ENCODE data around the gene SUCO. TPM values are rescaled to one million over a fixed set of nuclear protein-coding genes. Genes with fewer than 3 reads are reported as not detected.
"Not testable (repeated sequence)": the region's sequence is repeated elsewhere in the genome, so short reads cannot be mapped to it uniquely, and the experiment has no call there.

Gene SUCO
- total RNA-seq, 1 donor from 2014 or later = 38.0 TPM

DNA sequence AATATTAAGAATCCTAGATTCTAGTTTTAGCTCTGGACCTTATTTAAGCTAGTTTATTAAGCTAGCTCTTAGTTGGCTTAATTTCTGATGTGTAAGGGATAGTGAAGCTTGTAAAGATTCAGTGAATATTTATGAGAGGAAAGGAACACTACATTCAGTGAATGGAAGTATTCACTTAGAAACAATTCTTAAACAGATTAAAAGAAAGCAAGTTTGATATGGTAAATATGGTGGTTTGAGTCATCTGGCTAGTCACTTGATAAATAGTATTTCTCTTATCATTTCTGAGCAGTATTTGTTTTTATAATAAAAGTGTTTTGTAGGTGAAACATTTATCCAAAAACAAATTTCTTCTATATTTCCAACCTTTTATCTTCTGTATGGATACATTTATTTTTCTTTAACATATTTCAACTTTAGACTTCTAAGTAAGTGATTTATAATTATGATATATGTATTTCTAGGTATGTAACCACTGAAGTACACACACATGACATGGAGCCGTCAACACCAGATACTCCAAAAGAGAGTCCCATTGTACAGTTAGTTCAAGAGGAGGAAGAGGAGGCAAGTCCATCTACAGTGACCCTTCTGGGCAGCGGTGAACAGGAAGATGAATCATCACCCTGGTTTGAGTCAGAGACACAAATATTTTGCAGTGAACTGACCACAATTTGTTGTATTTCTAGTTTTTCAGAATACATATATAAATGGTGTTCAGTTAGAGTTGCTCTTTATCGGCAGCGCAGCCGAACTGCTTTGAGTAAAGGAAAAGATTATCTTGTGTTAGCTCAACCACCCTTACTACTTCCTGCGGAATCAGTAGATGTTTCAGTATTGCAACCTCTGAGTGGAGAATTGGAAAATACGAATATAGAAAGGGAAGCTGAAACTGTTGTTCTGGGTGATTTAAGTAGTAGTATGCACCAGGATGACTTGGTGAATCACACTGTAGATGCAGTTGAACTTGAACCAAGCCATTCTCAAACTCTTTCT, 55.6 kb downstream of the SUCO start:
- peaks cover 5% of the 10 kb centered on the region for H3K9me3 Mint-ChIP-seq
- H3K27me3 Mint-ChIP-seq = no peaks in the 10 kb centered on the region
- H3K27ac Mint-ChIP-seq = peak overlapping the region; percentile 85
- no peak for DNase-seq
- intact Hi-C loops (cut with micrococcal nuclease) = loop anchor here (1.0 to 5.0 kb wide), 6 partner anchors 41 to 249 kb away; partner anchors contain the start of gene SUCO
- H3K36me3 Mint-ChIP-seq (ENCODE audit: low read depth) = peaks cover 57% of the 10 kb centered on the region
- no peak overlapping the region for H3K4me3 Mint-ChIP-seq
- peaks cover 12% of the 10 kb centered on the region for H3K4me1 Mint-ChIP-seq

GRCh38 chr1:172589553-172589952, 56.6 kb downstream of the SUCO start:
- peaks cover 16% of the 10 kb centered on the region for H3K4me1 Mint-ChIP-seq
- intact Hi-C loops (cut with micrococcal nuclease) = loop anchor here (1.0 to 5.0 kb wide), 6 partner anchors 42 to 248 kb away; partner anchors contain the start of gene SUCO

GRCh38 chr1:172591429-172591828, 58.5 kb downstream of the SUCO start:
- intact Hi-C loops (cut with micrococcal nuclease); H3K27me3 Mint-ChIP-seq; H3K27ac Mint-ChIP-seq; H3K4me3 Mint-ChIP-seq; DNase-seq: not testable (repeated sequence)
- peaks cover 18% of the 10 kb centered on the region for H3K9me3 Mint-ChIP-seq
- peaks cover 82% of the 10 kb centered on the region for H3K36me3 Mint-ChIP-seq (ENCODE audit: low read depth)
- H3K4me1 Mint-ChIP-seq = peaks cover 24% of the 10 kb centered on the region

More at GRCh38 chr1:172589553-172589952, 56.6 kb downstream of the SUCO start:
- Mint-ChIP-seq H3K36me3 (ENCODE audit: low read depth) (peaks cover 67% of the 10 kb centered on the region), H3K27me3 (no peaks in the 10 kb centered on the region), H3K4me3 (no peak overlapping the region), H3K27ac (peak overlapping the region; percentile 85), H3K9me3 (peaks cover 9% of the 10 kb centered on the region)
- no peak for DNase-seq

- H3K4me3 Mint-ChIP-seq; intact Hi-C loops (cut with micrococcal nuclease); H3K27ac Mint-ChIP-seq; DNase-seq; H3K27me3 Mint-ChIP-seq: not testable (repeated sequence)
- Mint-ChIP-seq H3K36me3 (ENCODE audit: low read depth) (peaks cover 83% of the 10 kb centered on the region), H3K9me3 (peaks cover 13% of the 10 kb centered on the region), H3K4me1 (peaks cover 17% of the 10 kb centered on the region)
Measured at GRCh38 chr1:172595066-172595465, 62.1 kb downstream of the SUCO start.

DNA sequence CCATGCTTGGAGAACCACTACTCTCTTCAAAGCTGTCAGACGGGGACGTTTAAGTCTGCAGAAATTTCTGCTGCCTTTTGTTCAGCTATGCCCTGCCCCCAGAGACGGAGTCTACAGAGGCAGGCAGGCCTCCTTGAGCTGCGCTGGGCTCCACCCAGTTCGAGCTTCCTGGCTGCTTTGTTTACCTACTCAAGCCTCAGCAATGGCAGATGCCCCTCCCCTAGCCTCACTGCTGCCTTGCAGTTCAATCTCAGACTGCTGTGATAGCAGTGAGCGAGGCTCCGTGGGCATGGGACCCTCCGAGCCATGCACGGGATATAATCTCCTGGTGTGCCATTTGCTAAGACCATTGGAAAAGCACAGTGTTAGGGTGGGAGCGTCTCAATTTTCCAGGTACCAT, 63.8 kb downstream of the SUCO start:
- H3K9me3 Mint-ChIP-seq = peaks cover 13% of the 10 kb centered on the region
- DNase-seq; H3K27ac Mint-ChIP-seq; H3K27me3 Mint-ChIP-seq; intact Hi-C loops (cut with micrococcal nuclease); H3K4me3 Mint-ChIP-seq: not testable (repeated sequence)
- H3K36me3 Mint-ChIP-seq (ENCODE audit: low read depth) = peaks cover 75% of the 10 kb centered on the region
- peaks cover 17% of the 10 kb centered on the region for H3K4me1 Mint-ChIP-seq

GRCh38 chr1:172599912-172600311, 67.0 kb downstream of the SUCO start:
- peaks cover 16% of the 10 kb centered on the region for H3K4me1 Mint-ChIP-seq
- peaks cover 60% of the 10 kb centered on the region for H3K36me3 Mint-ChIP-seq (ENCODE audit: low read depth)
- H3K4me3 Mint-ChIP-seq = no peak overlapping the region
- no peak for DNase-seq
- no peaks in the 10 kb centered on the region for H3K27me3 Mint-ChIP-seq
- peaks cover 7% of the 10 kb centered on the region for H3K9me3 Mint-ChIP-seq
- H3K27ac Mint-ChIP-seq = no peak overlapping the region
- intact Hi-C loops (cut with micrococcal nuclease) = no loop called here

DNA sequence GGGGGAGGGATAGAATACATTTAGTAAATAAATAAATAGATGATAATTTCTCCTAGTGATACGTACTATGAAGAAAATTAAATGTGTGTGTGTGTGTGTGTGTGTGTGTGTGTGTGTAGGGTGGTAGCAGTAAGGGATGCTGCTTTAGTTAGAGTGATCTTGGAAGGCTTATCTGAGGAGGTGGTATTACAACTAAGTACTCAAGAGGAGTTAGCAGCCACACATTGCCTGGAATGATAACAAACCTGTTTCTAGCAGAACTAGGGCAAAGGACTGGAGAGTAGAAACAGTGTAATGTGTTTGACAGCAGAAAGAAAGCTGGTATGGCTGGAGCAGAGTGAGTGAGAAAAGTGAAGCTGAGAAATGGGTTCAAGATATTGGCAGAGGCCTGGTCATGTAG, 67.7 kb downstream of the SUCO start:
- no peak for DNase-seq
- intact Hi-C loops (cut with micrococcal nuclease) = no loop called here
- H3K4me3 Mint-ChIP-seq = no peak overlapping the region
- peaks cover 4% of the 10 kb centered on the region for H3K9me3 Mint-ChIP-seq
- no peaks in the 10 kb centered on the region for H3K27me3 Mint-ChIP-seq
- H3K36me3 Mint-ChIP-seq (ENCODE audit: low read depth) = peaks cover 57% of the 10 kb centered on the region
- H3K27ac Mint-ChIP-seq = no peak overlapping the region
- H3K4me1 Mint-ChIP-seq = peaks cover 15% of the 10 kb centered on the region

DNA sequence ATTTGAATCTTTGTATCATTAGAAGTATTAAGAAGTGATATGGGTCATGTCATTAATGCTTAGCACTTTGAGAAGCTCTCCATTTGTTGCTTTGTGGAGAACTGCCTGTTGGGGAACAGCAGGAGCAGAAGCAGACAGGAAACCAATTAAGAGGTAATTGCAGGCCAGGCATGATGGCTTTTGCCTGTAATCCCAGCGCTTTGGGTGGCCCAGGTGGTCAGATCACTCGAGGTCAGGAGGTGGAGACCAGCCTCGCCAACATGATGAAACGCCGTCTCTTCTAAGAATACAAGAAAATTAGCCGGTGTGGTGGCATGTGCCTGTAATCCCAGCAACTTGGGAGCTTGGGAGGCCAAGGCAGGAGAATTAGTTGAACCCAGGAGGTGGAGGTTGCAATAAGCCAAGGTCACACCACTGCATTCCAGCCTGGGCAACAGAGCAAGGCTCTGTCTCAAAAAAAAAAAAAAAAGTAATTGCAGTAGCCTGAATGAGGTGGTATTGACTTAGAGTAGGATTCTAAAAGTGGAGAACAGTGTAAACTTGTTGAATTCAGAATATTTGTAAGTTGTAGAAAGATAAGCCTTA, 68.2 kb downstream of the SUCO start:
- H3K4me3 Mint-ChIP-seq = no peak overlapping the region
- H3K4me1 Mint-ChIP-seq = peaks cover 11% of the 10 kb centered on the region
- H3K27ac Mint-ChIP-seq = no peak overlapping the region
- H3K36me3 Mint-ChIP-seq (ENCODE audit: low read depth) = peaks cover 52% of the 10 kb centered on the region
- no peaks in the 10 kb centered on the region for H3K27me3 Mint-ChIP-seq
- no peaks in the 10 kb centered on the region for H3K9me3 Mint-ChIP-seq
- no peak for DNase-seq
- intact Hi-C loops (cut with micrococcal nuclease) = no loop called here

- Mint-ChIP-seq H3K9me3 (no peaks in the 10 kb centered on the region), H3K27me3 (no peaks in the 10 kb centered on the region), H3K4me3 (no peak overlapping the region), H3K4me1 (peaks cover 7% of the 10 kb centered on the region), H3K36me3 (ENCODE audit: low read depth) (peaks cover 42% of the 10 kb centered on the region), H3K27ac (no peak overlapping the region)
- intact Hi-C loops (cut with micrococcal nuclease) = no loop called here
- DNase-seq = no peak
Measured at GRCh38 chr1:172602706-172603105, 69.8 kb downstream of the SUCO start.

DNA sequence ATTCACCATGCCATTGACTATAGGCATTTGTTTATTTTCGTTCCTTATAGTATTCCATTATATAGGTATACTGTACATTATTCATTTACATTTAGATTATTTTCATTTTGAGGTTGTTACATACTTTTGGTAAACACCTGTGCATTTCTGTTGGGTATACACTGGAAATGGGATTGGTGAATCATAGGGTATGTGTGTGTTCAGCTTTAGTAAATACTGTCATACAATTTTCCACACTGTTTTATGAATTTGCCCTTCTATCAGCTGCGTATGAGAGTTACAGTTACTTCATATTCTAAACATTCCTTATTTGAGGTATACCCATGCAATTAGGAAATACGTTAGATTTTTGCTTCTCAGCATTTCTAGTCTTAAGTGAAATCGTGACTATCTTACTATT, 70.9 kb downstream of the SUCO start:
- DNase-seq = no peak
- Mint-ChIP-seq H3K27me3 (no peaks in the 10 kb centered on the region), H3K4me1 (peaks cover 7% of the 10 kb centered on the region), H3K9me3 (no peaks in the 10 kb centered on the region), H3K36me3 (ENCODE audit: low read depth) (peaks cover 39% of the 10 kb centered on the region), H3K4me3 (no peak overlapping the region), H3K27ac (no peak overlapping the region)
- intact Hi-C loops (cut with micrococcal nuclease) = no loop called here

GRCh38 chr1:172605641-172606040, 72.7 kb downstream of the SUCO start:
- Mint-ChIP-seq H3K4me3 (no peak overlapping the region), H3K27me3 (no peaks in the 10 kb centered on the region), H3K27ac (no peak overlapping the region), H3K9me3 (no peaks in the 10 kb centered on the region), H3K4me1 (peaks cover 16% of the 10 kb centered on the region), H3K36me3 (ENCODE audit: low read depth) (peaks cover 52% of the 10 kb centered on the region)
- DNase-seq = no peak
- intact Hi-C loops (cut with micrococcal nuclease) = no loop called here

DNA sequence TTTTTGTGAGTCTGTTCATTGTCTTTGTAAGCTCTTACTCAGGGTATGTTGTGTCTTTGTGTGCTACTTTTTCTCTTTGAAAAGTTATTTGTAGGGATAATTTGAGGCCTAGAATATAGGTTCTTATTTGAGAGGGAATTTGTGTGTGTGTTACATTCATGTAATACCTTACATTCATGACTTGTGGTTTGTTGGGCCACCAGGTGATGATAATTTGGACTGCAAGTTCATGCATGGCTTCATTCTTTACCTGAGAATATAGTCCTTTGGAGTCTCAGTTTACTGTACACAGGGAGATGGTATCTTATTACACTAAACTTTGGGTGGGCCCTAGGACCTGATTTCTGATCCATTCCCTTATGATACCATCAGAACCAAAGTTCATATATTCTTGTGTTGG, 74.2 kb downstream of the SUCO start:
- Mint-ChIP-seq H3K4me3 (no peak overlapping the region), H3K27ac (no peak overlapping the region), H3K36me3 (ENCODE audit: low read depth) (peaks cover 48% of the 10 kb centered on the region), H3K9me3 (no peaks in the 10 kb centered on the region), H3K4me1 (peaks cover 16% of the 10 kb centered on the region), H3K27me3 (no peaks in the 10 kb centered on the region)
- DNase-seq = no peak
- intact Hi-C loops (cut with micrococcal nuclease) = no loop called here

- no peaks in the 10 kb centered on the region for H3K27me3 Mint-ChIP-seq
- H3K4me1 Mint-ChIP-seq = peaks cover 16% of the 10 kb centered on the region
- no peak overlapping the region for H3K27ac Mint-ChIP-seq
- intact Hi-C loops (cut with micrococcal nuclease) = loop anchor here (2.0 kb wide), 1 partner anchor 31 kb away; no protein-coding TSS in a partner anchor
- DNase-seq = no peak
- no peaks in the 10 kb centered on the region for H3K9me3 Mint-ChIP-seq
- peaks cover 44% of the 10 kb centered on the region for H3K36me3 Mint-ChIP-seq (ENCODE audit: low read depth)
- no peak overlapping the region for H3K4me3 Mint-ChIP-seq
Measured at GRCh38 chr1:172608098-172608601, 75.2 kb downstream of the SUCO start.

DNA sequence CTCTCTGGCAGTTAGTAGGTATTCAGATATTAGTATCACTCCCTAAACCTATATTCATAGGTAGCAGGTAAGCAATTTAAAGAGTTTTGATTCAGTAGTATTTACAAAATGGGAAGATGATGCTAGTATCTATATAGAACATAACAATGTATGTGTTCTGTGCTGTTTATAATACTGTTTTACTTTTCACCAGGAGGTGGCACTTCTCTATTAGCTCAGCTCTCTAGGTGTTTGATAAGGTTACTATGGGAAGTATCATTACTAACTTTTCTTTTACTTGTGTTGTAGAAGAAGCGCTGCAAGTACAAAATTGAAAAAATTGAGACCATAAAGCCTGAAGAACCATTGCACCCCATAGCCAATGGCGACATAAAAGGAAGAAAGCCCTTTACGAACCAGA, 76.6 kb downstream of the SUCO start:
- H3K4me3 Mint-ChIP-seq = no peak overlapping the region
- no peak for DNase-seq
- peaks cover 13% of the 10 kb centered on the region for H3K4me1 Mint-ChIP-seq
- peaks cover 42% of the 10 kb centered on the region for H3K36me3 Mint-ChIP-seq (ENCODE audit: low read depth)
- no peaks in the 10 kb centered on the region for H3K9me3 Mint-ChIP-seq
- no peak overlapping the region for H3K27ac Mint-ChIP-seq
- intact Hi-C loops (cut with micrococcal nuclease) = loop anchor here (1.0 to 2.0 kb wide), 3 partner anchors 29 to 110 kb away; partner anchors contain the start of gene FASLG
- H3K27me3 Mint-ChIP-seq = no peaks in the 10 kb centered on the region

All from activated CD4-positive, alpha-beta T cell treated with anti-CD3 and anti-CD28 coated beads, Interleukin-2, amount 10 ng/mL, durations not matched to agents 24 days and 14 days (primary cell).